GM12878 (cell line): ENCODE results near the gene DCUN1D3. TPM values are rescaled to one million over a fixed set of nuclear protein-coding genes. Genes with fewer than 3 reads are reported as not detected.

ENCODE experiments used
- ATAC-seq: fragments of 200-7000 bp; cut with Tn5 transposase; 3 replicates; pipeline ENCODE4 v1.9.1; 2020; ENCODE audit warnings: mild to moderate bottlenecking, moderate library complexity
- BruUV-seq: library from RNA; stranded (reverse); fragments of 400-500 nt; replicated peaks from 2 replicates; lab custom pipeline; 2021; lab: Mats Ljungman, UMichigan
- CTCF ChIA-PET: fragments of 300-600 bp; sonication (Branson Sonifier 250); formaldehyde crosslinking; extraction: SDS; loops from one replicate; lab custom pipeline; 2021; ENCODE audit warnings: inconsistent platforms; lab: Yijun Ruan, JAX
- POLR2A ChIA-PET: fragments of 350-600 bp; formaldehyde crosslinking; extraction: SDS; loops from one replicate; lab custom pipeline; 2021; ENCODE audit warnings: inconsistent platforms; lab: Charles Lee
- RAD21 ChIA-PET: fragments of 300-600 bp; sonication (Branson Sonifier 250); formaldehyde crosslinking; loops from one replicate; lab custom pipeline; 2023; ENCODE audit warnings: antibody characterized with exemption; ENCODE audit not compliant: unreplicated experiment; lab: Charles Lee
- SMC1A ChIA-PET: fragments of 300-600 bp; sonication (Branson Sonifier 250); formaldehyde crosslinking; loops from one replicate; lab custom pipeline; 2023; ENCODE audit not compliant: unreplicated experiment, uncharacterized antibody; lab: Charles Lee
- DNase-seq: peaks from one replicate; pipeline ENCODE4 v3.0.0-alpha.2; 2011; ENCODE audit warnings: low read depth, low spot score
- FAIRE-seq: peaks from 3 replicates; lab custom pipeline; 2011; peaks lifted over from hg19 to GRCh38; lab: Jason Lieb, UNC
- H2AFZ ChIP-seq: 2 replicates; pipeline ENCODE4 v1.6.0; 2011; ENCODE audit warnings: low read depth, low read length, control low read depth; ENCODE audit not compliant: control insufficient read depth
- H3K27ac ChIP-seq: 2 replicates; pipeline ENCODE4 v1.5.1; 2011; ENCODE audit warnings: control low read depth; ENCODE audit not compliant: control insufficient read depth, insufficient read depth
- H3K27me3 ChIP-seq, 2 experiments: replicated peaks in 1 of 2; 2 replicates each; pipeline versions ENCODE4 v1.6.0 to v1.6.1; 2011; ENCODE audit warnings: low read length in 1 of 2; ENCODE audit not compliant: control insufficient read depth in 2 of 2, insufficient read depth in 2 of 2
- H3K36me3 ChIP-seq, 2 experiments: 2 replicates each; pipeline ENCODE4 v1.5.1; 2011; ENCODE audit warnings: low read length in 1 of 2; ENCODE audit not compliant: control insufficient read depth in 2 of 2, insufficient read depth in 2 of 2
- H3K4me1 ChIP-seq: 2 replicates; pipeline ENCODE4 v1.6.1; 2011; ENCODE audit warnings: mild to moderate bottlenecking, low read length, moderate library complexity, mixed read lengths; ENCODE audit not compliant: control insufficient read depth, insufficient read depth
- H3K4me2 ChIP-seq: 2 replicates; pipeline ENCODE4 v1.6.0; 2011; ENCODE audit warnings: control low read depth; ENCODE audit not compliant: control insufficient read depth, insufficient read depth
- H3K4me3 ChIP-seq: fragments of 200-600 bp; sonication (generic); 2 replicates; pipeline ENCODE4 v1.5.1; 2016
- H3K79me2 ChIP-seq: 2 replicates; pipeline ENCODE4 v1.6.0; 2011; ENCODE audit warnings: low read length; ENCODE audit not compliant: control insufficient read depth, insufficient read depth
- H3K9ac ChIP-seq: 2 replicates; pipeline ENCODE4 v1.8.0; 2011; ENCODE audit warnings: low read length, control low read depth, mixed read lengths; ENCODE audit not compliant: control insufficient read depth, insufficient read depth
- H3K9me3 ChIP-seq: replicated peaks from 3 replicates; pipeline ENCODE4 v1.5.1; 2011; ENCODE audit warnings: mild to moderate bottlenecking, low read length; ENCODE audit not compliant: control insufficient read depth, insufficient read depth
- H4K20me1 ChIP-seq: 2 replicates; pipeline ENCODE4 v1.6.0; 2011; ENCODE audit not compliant: control insufficient read depth, insufficient read depth
- CBX5 ChIP-seq: sonication (generic); IDR thresholded peaks from 2 replicates; pipeline ENCODE4 v1.6.1; 2016; ENCODE audit warnings: low read depth, moderate library complexity, mild to moderate bottlenecking, inconsistent platforms
- CHD4 ChIP-seq: fragments of 200-600 bp; sonication (generic); IDR thresholded peaks from 2 replicates; pipeline ENCODE4 v1.6.1; 2016; ENCODE audit warnings: mild to moderate bottlenecking
- DPF2 ChIP-seq: fragments of 450-650 bp; IDR thresholded peaks from 2 replicates; pipeline ENCODE4 v1.6.1; 2017; ENCODE audit warnings: mild to moderate bottlenecking
- EGR1 ChIP-seq, 2 experiments: IDR thresholded peaks; 1 replicate in 1 of 2; 2 replicates in 1 of 2; pipeline ENCODE4 v1.6.1; 2011 to 2012; ENCODE audit warnings: low read depth in 2 of 2, low read length in 2 of 2, borderline replicate concordance in 1 of 2, mild to moderate bottlenecking in 1 of 2, moderate library complexity in 1 of 2
- ETV6 ChIP-seq, 2 experiments: fragments of 450-650 bp in 1 of 2; IDR thresholded peaks in 1 of 2; conservative IDR thresholded peaks in 1 of 2; 2 replicates each; pipeline ENCODE4 v1.6.1; 2014; ENCODE audit warnings: antibody characterized with exemption in 1 of 2, borderline replicate concordance in 1 of 2, low read depth in 1 of 2, mild to moderate bottlenecking in 1 of 2, moderate library complexity in 1 of 2
- HDGF ChIP-seq: fragments of 450-650 bp; IDR thresholded peaks from 2 replicates; pipeline ENCODE4 v1.6.1; 2016; ENCODE audit warnings: antibody characterized with exemption
- IKZF1 ChIP-seq: fragments of 450-650 bp; conservative IDR thresholded peaks from 2 replicates; pipeline ENCODE4 v1.6.1; 2017; ENCODE audit warnings: antibody characterized with exemption, mild to moderate bottlenecking
- KAT2A ChIP-seq: conservative IDR thresholded peaks from 2 replicates; pipeline ENCODE4 v1.6.1; 2011; ENCODE audit warnings: low read depth, low read length; ENCODE audit not compliant: control insufficient read depth
- LARP7 ChIP-seq: fragments of 450-650 bp; IDR thresholded peaks from 2 replicates; pipeline ENCODE4 v1.6.1; 2017; ENCODE audit warnings: mild to moderate bottlenecking
- MAX ChIP-seq: IDR thresholded peaks from 2 replicates; pipeline ENCODE4 v1.6.1; 2012; ENCODE audit warnings: low read depth, low read length, improper control_type of control experiment
- MTA3 ChIP-seq: IDR thresholded peaks from 2 replicates; pipeline ENCODE4 v1.6.1; 2012; ENCODE audit warnings: low read length, inconsistent platforms, borderline replicate concordance
- MXI1 ChIP-seq: fragments of 150-350 bp; IDR thresholded peaks from 2 replicates; pipeline ENCODE4 v1.6.1; 2011; ENCODE audit warnings: low read depth, mild to moderate bottlenecking, inconsistent platforms, low read length, improper control_type of control experiment
- NKRF ChIP-seq: fragments of 450-650 bp; conservative IDR thresholded peaks from 2 replicates; pipeline ENCODE4 v1.6.1; 2017; ENCODE audit warnings: mild to moderate bottlenecking, moderate library complexity
- NR2C2 ChIP-seq: IDR thresholded peaks from 2 replicates; pipeline ENCODE4 v1.6.1; 2011; ENCODE audit warnings: borderline replicate concordance, low read depth; ENCODE audit not compliant: control insufficient read depth, insufficient read length
- PAX8 ChIP-seq: fragments of 450-650 bp; IDR thresholded peaks from 2 replicates; pipeline ENCODE4 v1.6.1; 2017; ENCODE audit warnings: mild to moderate bottlenecking, moderate library complexity
- SMC3 ChIP-seq: IDR thresholded peaks from 2 replicates; pipeline ENCODE4 v1.6.1; 2011; ENCODE audit warnings: low read length, improper control_type of control experiment, borderline replicate concordance
- YY1 ChIP-seq: IDR thresholded peaks from 2 replicates; pipeline ENCODE4 v1.6.1; 2011; ENCODE audit warnings: low read depth, mild to moderate bottlenecking, low read length
- ZNF207 ChIP-seq: fragments of 450-650 bp; IDR thresholded peaks from 2 replicates; pipeline ENCODE4 v1.6.1; 2014; ENCODE audit warnings: antibody characterized with exemption, mild to moderate bottlenecking, borderline replicate concordance
- ZNF592 ChIP-seq: fragments of 450-650 bp; IDR thresholded peaks from 2 replicates; pipeline ENCODE4 v1.6.1; 2017; ENCODE audit warnings: mild to moderate bottlenecking, moderate library complexity
- WGBS: methylation state at CpG from one replicate; pipeline ENCODE4 v1.1.6; 2016; ENCODE audit warnings: low lambda C conversion rate; ENCODE audit not compliant: insufficient replicate concordance, insufficient coverage; ENCODE audit errors: missing lambda C conversion rate; 5-methylcytosine and 5-hydroxymethylcytosine counted together
- in situ Hi-C: fragments of 300-500 bp; cut with MboI; formaldehyde crosslinking; loops from 9 replicates; pipeline ENCODE4 v1.14.3; 2018; ENCODE audit warnings: mixed read lengths
- intact Hi-C: fragments of 100-400 bp; cut with micrococcal nuclease; formaldehyde crosslinking; loops from one replicate; pipeline ENCODE4 v1.14.2; 2022; ENCODE audit not compliant: unreplicated experiment
- polyA plus RNA-seq, 11 experiments: library from polyadenylated mRNA; depleted of rRNA in 4 of 11; unstranded in 6 of 11; stranded (reverse) in 5 of 11; fragments of >200 nt; fragmentation: Nextera tagmentation in 4 of 11; fragmentation: Illumina TruSeq in 1 of 11; extraction: Ambion mirVana in 4 of 11; extraction: Trizol in 1 of 11; gene quantifications; 1 replicate in 1 of 11; 2 replicates in 10 of 11; pipeline versions ENCODE4 v1.2.1 to v1.2.3, GENCODE V29; 2011 to 2016; ENCODE audit warnings: inconsistent platforms in 2 of 11, missing spikeins in 2 of 11, low read depth in 1 of 11
- total RNA-seq, 4 experiments: library from RNA; depleted of rRNA in 3 of 4; stranded (reverse); fragments of >200 nt in 3 of 4; fragmentation: Illumina TruSeq in 1 of 4; extraction: Trizol in 1 of 4; gene quantifications; 2 replicates each; pipeline versions ENCODE4 v1.2.1 to v1.2.3, GENCODE V29; 2013 to 2021

Gene DCUN1D3
- total and polyA plus RNA-seq, 10 of the 15 experiments (the other 5 are each of a cell fraction or from before 2014, with no cell fraction given) = 0.47 to 4.5 (median 1.9) TPM

GRCh38 chr16:20829536-20829935 is 70.6 kb downstream of the DCUN1D3 start:
- no peak for DNase-seq
- TF ChIP-seq YY1 (no peak), MTA3 (no peak), KAT2A (no peak), NR2C2 (no peak), NKRF (no peak), ZNF207 (no peak), PAX8 (no peak), ETV6 (conservative IDR thresholded peaks at IDR 0.05 in 1 of 2, IDR thresholded peaks at IDR 0.05 in 1 of 2; ENCODE audit: borderline replicate concordance in 1 of 2, low read depth in 1 of 2) (no peak), IKZF1 (no peak), DPF2 (no peak), HDGF (no peak), CBX5 (no peak), LARP7 (no peak), MAX (no peak), EGR1 (IDR thresholded peaks at IDR 0.05; ENCODE audit: borderline replicate concordance in 1 of 2, low read depth in 2 of 2, low read length in 2 of 2) (no peak), CHD4 (no peak), SMC3 (no peak), MXI1 (no peak), ZNF592 (no peak)

More at GRCh38 chr16:20829536-20829935, 70.6 kb downstream of the DCUN1D3 start:
- Histone ChIP-seq H3K27ac (no peak overlapping the region), H3K9me3 (no peaks in the 10 kb centered on the region; the same call in 2 of the 3 replicates), H3K4me2 (no peak overlapping the region), H3K4me3 (no peak overlapping the region), H3K9ac (no peak overlapping the region), H4K20me1 (no peaks in the 10 kb centered on the region), H3K27me3 (no peaks in the 10 kb centered on the region), H3K4me1 (no peaks in the 10 kb centered on the region), H3K79me2 (no peaks in the 10 kb centered on the region), H3K36me3 (peaks cover 0 to 2% of the 10 kb centered on the region in 2 experiments; a peak in 1 of 4 replicates), H2AFZ (no peak overlapping the region)
- ChIA-PET RAD21 (no interaction called here), SMC1A (no interaction called here), POLR2A (no interaction called here), CTCF (no interaction called here)
- in situ Hi-C loops = no loop called here
- no TSS peak for BruUV-seq
- 89% methylated on average over 1 of the region's 1 CpG for WGBS
- intact Hi-C loops = no loop called here
- no peak for ATAC-seq
- FAIRE-seq = no peak
